Astrocyte (in vitro differentiated cells and primary cell): ENCODE data around the gene GPM6B. TPM values are rescaled to one million over a fixed set of nuclear protein-coding genes. Genes with fewer than 3 reads are reported as not detected.

Experiments used
- DNase-seq: peaks from one replicate; pipeline ENCODE4 v3.0.0-alpha.2; 2010; ENCODE audit warnings: low read depth
- FAIRE-seq: peaks from 2 replicates; lab custom pipeline; 2011; peaks lifted over from hg19 to GRCh38; lab: Jason Lieb, UNC
- H2AFZ ChIP-seq: 2 replicates; pipeline ENCODE4 v1.6.0; 2012; ENCODE audit warnings: low read depth, low read length, inconsistent platforms
- H3K27ac ChIP-seq: 2 replicates; pipeline ENCODE4 v1.5.1; 2011; ENCODE audit warnings: low read depth, low read length, inconsistent platforms
- H3K27me3 ChIP-seq: 2 replicates; pipeline ENCODE4 v1.6.0; 2011; ENCODE audit warnings: low read length, inconsistent platforms; ENCODE audit not compliant: insufficient read depth
- H3K36me3 ChIP-seq: 2 replicates; pipeline ENCODE4 v1.5.1; 2011; ENCODE audit warnings: low read length, inconsistent platforms; ENCODE audit not compliant: insufficient read depth
- H3K4me1 ChIP-seq: 2 replicates; pipeline ENCODE4 v1.5.1; 2011; ENCODE audit warnings: low read length, inconsistent platforms; ENCODE audit not compliant: insufficient read depth
- H3K4me2 ChIP-seq: 2 replicates; pipeline ENCODE4 v1.6.0; 2012; ENCODE audit warnings: low read length, inconsistent platforms
- H3K4me3 ChIP-seq: 2 replicates; pipeline ENCODE4 v1.5.1; 2011; ENCODE audit warnings: low read depth, mild to moderate bottlenecking, low read length, inconsistent platforms; ENCODE audit not compliant: insufficient read depth
- H3K79me2 ChIP-seq: 2 replicates; pipeline ENCODE4 v1.6.0; 2012; ENCODE audit warnings: mild to moderate bottlenecking, low read length, inconsistent platforms; ENCODE audit not compliant: insufficient read depth
- H3K9ac ChIP-seq: 2 replicates; pipeline ENCODE4 v1.6.0; 2012; ENCODE audit warnings: mild to moderate bottlenecking, low read length, inconsistent platforms
- H3K9me3 ChIP-seq: 2 replicates; pipeline ENCODE4 v1.5.1; 2012; ENCODE audit warnings: low read depth, mild to moderate bottlenecking, low read length, inconsistent platforms; ENCODE audit not compliant: insufficient read depth
- H4K20me1 ChIP-seq: 2 replicates; pipeline ENCODE4 v1.6.0; 2012; ENCODE audit warnings: low read length, inconsistent platforms; ENCODE audit not compliant: insufficient read depth
- H3K27ac Mint-ChIP-seq: one replicate; pipeline ENCODE4 v1.8.0; 2021; ENCODE audit warnings: mild to moderate bottlenecking, mixed read lengths; ENCODE audit not compliant: unreplicated experiment
- H3K27me3 Mint-ChIP-seq: one replicate; pipeline ENCODE4 v1.8.0; 2021; ENCODE audit warnings: low read depth, mixed read lengths; ENCODE audit not compliant: unreplicated experiment
- H3K36me3 Mint-ChIP-seq: one replicate; pipeline ENCODE4 v1.8.0; 2021; ENCODE audit warnings: low read depth, mixed read lengths; ENCODE audit not compliant: unreplicated experiment
- H3K4me1 Mint-ChIP-seq: one replicate; pipeline ENCODE4 v1.8.0; 2021; ENCODE audit warnings: low read depth, mixed read lengths; ENCODE audit not compliant: unreplicated experiment
- H3K4me3 Mint-ChIP-seq: one replicate; pipeline ENCODE4 v1.8.0; 2021; ENCODE audit warnings: mild to moderate bottlenecking, moderate library complexity, mixed read lengths; ENCODE audit not compliant: unreplicated experiment
- H3K9me3 Mint-ChIP-seq: one replicate; pipeline ENCODE4 v1.8.0; 2021; ENCODE audit warnings: mild to moderate bottlenecking, mixed read lengths; ENCODE audit not compliant: unreplicated experiment
- CTCF ChIP-seq: IDR thresholded peaks from 2 replicates; pipeline ENCODE4 v1.5.1; 2011; ENCODE audit warnings: low read depth, mild to moderate bottlenecking, inconsistent platforms, low read length, moderate library complexity; ENCODE audit not compliant: insufficient read depth
- EZH2 ChIP-seq: IDR thresholded peaks from 2 replicates; pipeline ENCODE4 v1.6.1; 2012; ENCODE audit warnings: mild to moderate bottlenecking, low read length, inconsistent platforms; ENCODE audit not compliant: insufficient read depth
- total RNA-seq: library from RNA; stranded (reverse); gene quantifications from 2 replicates; pipeline ENCODE4 v1.2.1, GENCODE V29; 2021

The GPM6B gene
- total RNA-seq, 1 donor from 2014 or later, result 21.5 TPM

- H3K4me2 ChIP-seq, result no peak overlapping the region
- FAIRE-seq, result peak; percentile 98
- H3K27ac Mint-ChIP-seq, result no peak overlapping the region
Observed at GRCh38 chrX:13750204-13750603, 66.7 kb downstream of the GPM6B start.

GRCh38 chrX:13748486-13748885 is 68.4 kb downstream of the GPM6B start:
- peak; percentile 77 for FAIRE-seq
- H3K9me3 ChIP-seq, result no peaks in the 10 kb centered on the region
- DNase-seq, result no peak
- H3K36me3 ChIP-seq, result peaks cover 6% of the 10 kb centered on the region
- H3K27me3 ChIP-seq, result no peaks in the 10 kb centered on the region
- no peak overlapping the region for H2AFZ ChIP-seq
- no peak overlapping the region for H3K27ac Mint-ChIP-seq
- H3K4me1 Mint-ChIP-seq, result peaks cover 5% of the 10 kb centered on the region
- H3K9ac ChIP-seq, result peak overlapping the region; percentile 28
- TF ChIP-seq CTCF, result no peak
- TF ChIP-seq EZH2, result no peak
- H4K20me1 ChIP-seq, result no peaks in the 10 kb centered on the region
- H3K27me3 Mint-ChIP-seq, result no peaks in the 10 kb centered on the region
- no peaks in the 10 kb centered on the region for H3K4me1 ChIP-seq
- H3K36me3 Mint-ChIP-seq, result no peaks in the 10 kb centered on the region
- H3K4me2 ChIP-seq, result no peak overlapping the region
- H3K9me3 Mint-ChIP-seq, result no peaks in the 10 kb centered on the region
- no peaks in the 10 kb centered on the region for H3K79me2 ChIP-seq
- peak overlapping the region; percentile 18 for H3K27ac ChIP-seq
- no peak overlapping the region for H3K4me3 Mint-ChIP-seq
- H3K4me3 ChIP-seq, result no peak overlapping the region

More at GRCh38 chrX:13750204-13750603, 66.7 kb downstream of the GPM6B start:
- Histone ChIP-seq H3K27me3 (no peaks in the 10 kb centered on the region), H3K4me3 (no peak overlapping the region), H4K20me1 (no peaks in the 10 kb centered on the region), H3K79me2 (no peaks in the 10 kb centered on the region), H3K36me3 (peaks cover 4% of the 10 kb centered on the region), H3K4me1 (no peaks in the 10 kb centered on the region), H2AFZ (no peak overlapping the region), H3K9ac (no peak overlapping the region), H3K27ac (no peak overlapping the region), H3K9me3 (no peaks in the 10 kb centered on the region)
- peak; percentile 16 for DNase-seq
- Mint-ChIP-seq H3K9me3 (no peaks in the 10 kb centered on the region), H3K36me3 (no peaks in the 10 kb centered on the region), H3K4me1 (peaks cover 5% of the 10 kb centered on the region), H3K4me3 (no peak overlapping the region), H3K27me3 (no peaks in the 10 kb centered on the region)
- TF ChIP-seq EZH2 (no peak), CTCF (peak; percentile 49)

- DNase-seq, result peak; percentile 42
- Histone ChIP-seq H3K4me3 (no peak overlapping the region), H3K79me2 (no peaks in the 10 kb centered on the region), H3K9me3 (no peaks in the 10 kb centered on the region), H3K27ac (no peak overlapping the region), H2AFZ (no peak overlapping the region), H3K27me3 (no peaks in the 10 kb centered on the region), H3K9ac (no peak overlapping the region), H3K4me2 (no peak overlapping the region), H4K20me1 (no peaks in the 10 kb centered on the region), H3K36me3 (peaks cover 6% of the 10 kb centered on the region), H3K4me1 (no peaks in the 10 kb centered on the region)
- Mint-ChIP-seq H3K4me1 (peaks cover 5% of the 10 kb centered on the region), H3K27ac (no peak overlapping the region), H3K4me3 (no peak overlapping the region), H3K27me3 (no peaks in the 10 kb centered on the region), H3K36me3 (no peaks in the 10 kb centered on the region), H3K9me3 (no peaks in the 10 kb centered on the region)
- FAIRE-seq, result peak; percentile 99
- peak; percentile 47 for TF ChIP-seq CTCF
- no peak for TF ChIP-seq EZH2
Observed at GRCh38 chrX:13747836-13748235, 69.1 kb downstream of the GPM6B start.
